ENCODE results near the gene THOC6.

GRCh38 chr16:3017794-3018506 lies 5.9 kb upstream of the THOC6 start, which contains the start of gene CLDN6:
- TF ChIP-seq POLR2AphosphoS5 (IDR thresholded peaks at IDR 0.05): no peak
- no peak for TF ChIP-seq CTCF (IDR thresholded peaks at IDR 0.05)
